BE2C (cell line): ENCODE measurements around the gene SLC36A4.

ENCODE experiments used
- DNase-seq: peaks from one replicate; pipeline ENCODE4 v3.0.0-alpha.2; 2020
- H3K27me3 ChIP-seq: fragments of 250-450 bp; sonication (Bioruptor Pico); 2 replicates; pipeline ENCODE4 v1.5.1; 2020; ENCODE audit warnings: mild to moderate bottlenecking
- H3K36me3 ChIP-seq: fragments of 250-450 bp; sonication (Bioruptor Pico); 2 replicates; pipeline ENCODE4 v1.5.1; 2020; ENCODE audit warnings: mild to moderate bottlenecking
- H3K4me1 ChIP-seq: fragments of 250-450 bp; sonication (Bioruptor Pico); 2 replicates; pipeline ENCODE4 v1.5.1; 2020
- H3K4me3 ChIP-seq: 2 replicates; pipeline ENCODE4 v1.5.1; 2011; ENCODE audit warnings: low read depth, low read length
- H3K9me3 ChIP-seq: fragments of 250-450 bp; sonication (Bioruptor Pico); 2 replicates; pipeline ENCODE4 v1.5.1; 2020
- CTCF ChIP-seq: IDR thresholded peaks from 2 replicates; pipeline ENCODE4 v1.5.1; 2012; ENCODE audit warnings: mild to moderate bottlenecking, low read depth, low read length

The SLC36A4 gene

GRCh38 chr11:93216511-93217101, 18.8 kb upstream of the SLC36A4 start:
- Histone ChIP-seq H3K9me3 (peaks cover 4% of the 10 kb centered on the region; the same call in 1 of the 2 replicates), H3K36me3 (no peaks in the 10 kb centered on the region), H3K4me1 (peaks cover 12% of the 10 kb centered on the region), H3K27me3 (no peaks in the 10 kb centered on the region), H3K4me3 (no peak overlapping the region)
- DNase-seq, result no peak
- no peak for TF ChIP-seq CTCF

GRCh38 chr11:93213622-93214021, 15.8 kb upstream of the SLC36A4 start:
- no peaks in the 10 kb centered on the region for H3K27me3 ChIP-seq
- H3K4me3 ChIP-seq, result no peak overlapping the region
- DNase-seq, result no peak
- H3K9me3 ChIP-seq, result peaks cover 4% of the 10 kb centered on the region; the same call in 1 of the 2 replicates
- no peak for TF ChIP-seq CTCF
- H3K4me1 ChIP-seq, result peaks cover 12% of the 10 kb centered on the region
- H3K36me3 ChIP-seq, result no peaks in the 10 kb centered on the region

- no peaks in the 10 kb centered on the region for H3K36me3 ChIP-seq
- peaks cover 8% of the 10 kb centered on the region for H3K4me1 ChIP-seq
- no peak for DNase-seq
- peaks cover 3% of the 10 kb centered on the region; the same call in 1 of the 2 replicates for H3K9me3 ChIP-seq
- TF ChIP-seq CTCF, result no peak
- H3K4me3 ChIP-seq, result no peak overlapping the region
- H3K27me3 ChIP-seq, result no peaks in the 10 kb centered on the region
Measured at GRCh38 chr11:93212094-93212493, 14.3 kb upstream of the SLC36A4 start.

- Histone ChIP-seq H3K9me3 (no peaks in the 10 kb centered on the region), H3K27me3 (no peaks in the 10 kb centered on the region), H3K4me3 (no peak overlapping the region), H3K4me1 (no peaks in the 10 kb centered on the region), H3K36me3 (no peaks in the 10 kb centered on the region)
- no peak for DNase-seq
- no peak for TF ChIP-seq CTCF
Measured at GRCh38 chr11:93209466-93209865, 11.7 kb upstream of the SLC36A4 start.

GRCh38 chr11:93208663-93209270, 11.0 kb upstream of the SLC36A4 start:
- DNase-seq, result no peak
- Histone ChIP-seq H3K36me3 (no peaks in the 10 kb centered on the region), H3K4me3 (no peak overlapping the region), H3K4me1 (no peaks in the 10 kb centered on the region), H3K9me3 (no peaks in the 10 kb centered on the region), H3K27me3 (no peaks in the 10 kb centered on the region)
- TF ChIP-seq CTCF, result no peak

- TF ChIP-seq CTCF, result no peak
- no peak for DNase-seq
- no peaks in the 10 kb centered on the region for H3K9me3 ChIP-seq
- no peaks in the 10 kb centered on the region for H3K36me3 ChIP-seq
- no peaks in the 10 kb centered on the region for H3K27me3 ChIP-seq
- peaks cover 5% of the 10 kb centered on the region; the same call in 1 of the 2 replicates for H3K4me1 ChIP-seq
- no peak overlapping the region for H3K4me3 ChIP-seq
Measured at GRCh38 chr11:93199616-93200015, 1.8 kb upstream of the SLC36A4 start.
